CD4-positive, alpha-beta T cell (primary cell): ENCODE measurements around the gene FAM170B. TPM values are rescaled to one million over a fixed set of nuclear protein-coding genes. Genes with fewer than 3 reads are reported as not detected.
A peak's percentile ranks its signal among the peaks of the same experiment; 100 is the strongest.

Experiments
- ATAC-seq: fragments of 200-7000 bp; cut with Tn5 transposase; one replicate; pipeline ENCODE4 v1.10.0; 2022; ENCODE audit warnings: mild to moderate bottlenecking; ENCODE audit not compliant: poor library complexity
- CTCF ChIA-PET: fragments of 350-600 bp; sonication (Branson Sonifier 250); formaldehyde crosslinking; loops from one replicate; lab custom pipeline; 2021; ENCODE audit warnings: antibody characterized with exemption, inconsistent platforms; lab: Charles Lee
- POLR2A ChIA-PET: fragments of 350-600 bp; sonication (Branson Sonifier 250); formaldehyde crosslinking; loops from one replicate; lab custom pipeline; 2021; ENCODE audit warnings: antibody characterized with exemption, inconsistent platforms; lab: Charles Lee
- DNase-seq, 14 experiments: peaks; one replicate each; pipeline ENCODE4 v3.0.0-alpha.2; 2013 to 2020; ENCODE audit warnings: mixed read lengths in 2 of 14
- H3K27ac ChIP-seq, 2 donors: one replicate each; pipeline versions ENCODE4 v1.5.1 to v1.7.0; 2013; ENCODE audit warnings: low read length in 2 of 2, low read depth in 1 of 2, mild to moderate bottlenecking in 1 of 2
- H3K27me3 ChIP-seq, 2 experiments: 1 replicate in 1 of 2; 2 replicates in 1 of 2; pipeline versions ENCODE4 v1.6.1 to v1.7.0; 2013; ENCODE audit warnings: low read length in 2 of 2, control low read depth in 1 of 2, mild to moderate bottlenecking in 1 of 2, moderate library complexity in 1 of 2; ENCODE audit not compliant: insufficient read depth in 2 of 2, control insufficient read depth in 1 of 2
- H3K36me3 ChIP-seq: one replicate; pipeline ENCODE4 v1.6.1; 2013; ENCODE audit warnings: low read length, control low read depth; ENCODE audit not compliant: insufficient read depth
- H3K4me1 ChIP-seq: one replicate; pipeline ENCODE4 v1.6.1; 2013; ENCODE audit warnings: low read length, control low read depth; ENCODE audit not compliant: insufficient read depth
- H3K4me3 ChIP-seq: one replicate; pipeline ENCODE4 v1.5.1; 2013; ENCODE audit warnings: mild to moderate bottlenecking, low read length, moderate library complexity
- H3K9me3 ChIP-seq, 2 experiments: 1 replicate in 1 of 2; 2 replicates in 1 of 2; pipeline versions ENCODE4 v1.6.1 to v1.7.0; 2013; ENCODE audit warnings: low read length in 2 of 2, mild to moderate bottlenecking in 2 of 2, control low read depth in 1 of 2, moderate library complexity in 1 of 2; ENCODE audit not compliant: control insufficient read depth in 1 of 2, insufficient read depth in 1 of 2
- H3K27ac Mint-ChIP-seq: one replicate; pipeline ENCODE4 v1.8.0; 2020; ENCODE audit warnings: mixed read lengths
- H3K27me3 Mint-ChIP-seq: one replicate; pipeline ENCODE4 v1.8.0; 2021; ENCODE audit warnings: mixed read lengths
- H3K36me3 Mint-ChIP-seq: one replicate; pipeline ENCODE4 v1.8.0; 2021; ENCODE audit warnings: low read depth, mixed read lengths
- H3K4me1 Mint-ChIP-seq: one replicate; pipeline ENCODE4 v1.8.0; 2021; ENCODE audit warnings: low read depth, mixed read lengths
- H3K4me3 Mint-ChIP-seq: one replicate; pipeline ENCODE4 v1.8.0; 2020; ENCODE audit warnings: mild to moderate bottlenecking, mixed read lengths
- H3K9me3 Mint-ChIP-seq: one replicate; pipeline ENCODE4 v1.8.0; 2020; ENCODE audit warnings: mixed read lengths
- CTCF ChIP-seq: fragments of 200-600 bp; IDR thresholded peaks from one replicate; pipeline ENCODE4 v1.8.0; 2022; ENCODE audit warnings: antibody characterized with exemption, mild to moderate bottlenecking
- intact Hi-C, 2 experiments: fragments of 100-400 bp; cut with DNase I in 1 of 2; cut with micrococcal nuclease in 1 of 2; formaldehyde crosslinking; loops; one replicate each; pipeline versions ENCODE4 v1.15.1 to v1.9.0; 2023 to 2025; cut with DNase I, micrococcal nuclease
- total RNA-seq, 174 experiments: library from RNA in 2 of 174; stranded (reverse) in 2 of 174; gene quantifications; one replicate each; pipeline ENCODE4 v1.2.3 and lab custom pipeline; 2021 to 2026

The FAM170B gene
- total RNA-seq, 2 experiments from 2014 or later = not detected

- H3K4me3 ChIP-seq = no peak overlapping the region
- intact Hi-C loops = no loop called here
- CTCF ChIA-PET = no interaction called here
- no peaks in the 10 kb centered on the region for H3K9me3 Mint-ChIP-seq
- no peak overlapping the region for H3K4me3 Mint-ChIP-seq
- H3K4me1 ChIP-seq = peaks cover 30% of the 10 kb centered on the region
- TF ChIP-seq CTCF = no peak
- no peak overlapping the region for H3K27ac Mint-ChIP-seq
- H3K27ac ChIP-seq = peak overlapping the region in 1 of 2 donors; percentile 61
- no peaks in the 10 kb centered on the region for H3K36me3 Mint-ChIP-seq
- H3K36me3 ChIP-seq = no peaks in the 10 kb centered on the region
- ATAC-seq (no peak), DNase-seq (no peak)
- H3K27me3 Mint-ChIP-seq = no peaks in the 10 kb centered on the region
- POLR2A ChIA-PET = no interaction called here
- H3K9me3 ChIP-seq = peaks cover 0 to 7% of the 10 kb centered on the region in 2 experiments
- peaks cover 22% of the 10 kb centered on the region for H3K4me1 Mint-ChIP-seq
- H3K27me3 ChIP-seq = no peaks in the 10 kb centered on the region
Measured at GRCh38 chr10:49176310-49177268, 42.8 kb upstream of the FAM170B start.

GRCh38 chr10:49175587-49176309 is 41.9 kb upstream of the FAM170B start:
- Histone ChIP-seq H3K9me3 (peaks cover 0 to 7% of the 10 kb centered on the region in 2 experiments), H3K27me3 (no peaks in the 10 kb centered on the region), H3K4me3 (no peak overlapping the region), H3K4me1 (peaks cover 30% of the 10 kb centered on the region), H3K27ac (no peak overlapping the region), H3K36me3 (no peaks in the 10 kb centered on the region)
- no peak overlapping the region for H3K4me3 Mint-ChIP-seq
- peaks cover 20% of the 10 kb centered on the region for H3K4me1 Mint-ChIP-seq
- DNase-seq (no peak), ATAC-seq (no peak)
- POLR2A ChIA-PET = no interaction called here
- no peak for TF ChIP-seq CTCF
- H3K27ac Mint-ChIP-seq = no peak overlapping the region
- CTCF ChIA-PET = no interaction called here
- intact Hi-C loops = no loop called here
- H3K36me3 Mint-ChIP-seq = no peaks in the 10 kb centered on the region
- H3K27me3 Mint-ChIP-seq = no peaks in the 10 kb centered on the region
- H3K9me3 Mint-ChIP-seq = no peaks in the 10 kb centered on the region

- no peak overlapping the region for H3K27ac ChIP-seq
- TF ChIP-seq CTCF = no peak
- Mint-ChIP-seq H3K4me3 (no peak overlapping the region), H3K27me3 (no peaks in the 10 kb centered on the region), H3K9me3 (no peaks in the 10 kb centered on the region), H3K36me3 (no peaks in the 10 kb centered on the region), H3K27ac (no peak overlapping the region), H3K4me1 (peaks cover 16% of the 10 kb centered on the region)
- no peaks in the 10 kb centered on the region for H3K36me3 ChIP-seq
- peaks cover 0 to 7% of the 10 kb centered on the region in 2 experiments for H3K9me3 ChIP-seq
- DNase-seq = no peak
- H3K4me1 ChIP-seq = peaks cover 26% of the 10 kb centered on the region
- intact Hi-C loops = no loop called here
- H3K4me3 ChIP-seq = no peak overlapping the region
- POLR2A ChIA-PET = no interaction called here
- ATAC-seq = no peak
- no peaks in the 10 kb centered on the region for H3K27me3 ChIP-seq
- CTCF ChIA-PET = no interaction called here
Measured at GRCh38 chr10:49174926-49175500, 41.2 kb upstream of the FAM170B start.
